Activated T-cell treated with anti-CD3 and anti-CD28 coated beads, Interleukin-2, amount 50 U/mL, for 1 hour (primary cell): ENCODE data around the gene IGFBP2.

Experiments used
- DNase-seq: peaks from one replicate; pipeline ENCODE4 v3.0.0-alpha.2; 2020

The IGFBP2 gene

GRCh38 chr2:216688731-216689340 lies 55.6 kb downstream of the IGFBP2 start:
- no peak for DNase-seq

- no peak for DNase-seq
Measured at GRCh38 chr2:216689397-216689796, 56.2 kb downstream of the IGFBP2 start.

- DNase-seq = no peak
Measured at GRCh38 chr2:216690456-216690852, 57.2 kb downstream of the IGFBP2 start.

GRCh38 chr2:216690853-216691741 lies 57.9 kb downstream of the IGFBP2 start:
- DNase-seq = no peak

GRCh38 chr2:216692636-216693413 lies 59.6 kb downstream of the IGFBP2 start:
- DNase-seq = peak; percentile 75

GRCh38 chr2:216693414-216694080 lies 60.3 kb downstream of the IGFBP2 start:
- DNase-seq = no peak

GRCh38 chr2:216694082-216694825 lies 61.0 kb downstream of the IGFBP2 start:
- DNase-seq = peak; percentile 37

GRCh38 chr2:216694826-216695217 lies 61.6 kb downstream of the IGFBP2 start:
- no peak for DNase-seq

GRCh38 chr2:216695401-216695821 lies 62.2 kb downstream of the IGFBP2 start, which contains the start of gene IGFBP5:
IGFBP5 (minus strand) TSS chr2:216695549; CDS start chr2:216694775, 774 bp downstream.
- no peak for DNase-seq

GRCh38 chr2:216696321-216696720 lies 63.1 kb downstream of the IGFBP2 start:
- no peak for DNase-seq

GRCh38 chr2:216696751-216697560 lies 63.7 kb downstream of the IGFBP2 start:
- no peak for DNase-seq

- no peak for DNase-seq
Measured at GRCh38 chr2:216698293-216698692, 65.1 kb downstream of the IGFBP2 start.

- DNase-seq = no peak
Measured at GRCh38 chr2:216698895-216699294, 65.7 kb downstream of the IGFBP2 start.

GRCh38 chr2:216700088-216700567 lies 66.9 kb downstream of the IGFBP2 start:
- no peak for DNase-seq

GRCh38 chr2:216700781-216701180 lies 67.6 kb downstream of the IGFBP2 start:
- DNase-seq = no peak

GRCh38 chr2:216701544-216701943 lies 68.3 kb downstream of the IGFBP2 start:
- no peak for DNase-seq

GRCh38 chr2:216702756-216703155 lies 69.5 kb downstream of the IGFBP2 start:
- no peak for DNase-seq

GRCh38 chr2:216710551-216711301 lies 77.5 kb downstream of the IGFBP2 start:
- no peak for DNase-seq

- DNase-seq = no peak
Measured at GRCh38 chr2:216711348-216711747, 78.1 kb downstream of the IGFBP2 start.

GRCh38 chr2:216713691-216714336 lies 80.6 kb downstream of the IGFBP2 start:
- no peak for DNase-seq
